ENCODE measurements around the gene ZBTB7C. TPM values are rescaled to one million over a fixed set of nuclear protein-coding genes. Genes with fewer than 3 reads are reported as not detected.

The ZBTB7C gene
- total RNA-seq, 3 donors from 2014 or later (not counting 1 experiment from before 2014, with no cell fraction given): 0.07 TPM; not detected in 2

- H3K27me3 Mint-ChIP-seq (ENCODE audit: low read depth in 2 of 2): peaks cover 31 to 45% of the 10 kb centered on the region in 2 donors
- no peaks in the 10 kb centered on the region for H3K27me3 ChIP-seq (ENCODE audit: control insufficient read depth, insufficient read depth, low read length)
- intact Hi-C loops (cut with micrococcal nuclease): no loop called here
- peaks cover 11% of the 10 kb centered on the region for H3K36me3 Mint-ChIP-seq
- ATAC-seq (no peak), DNase-seq (no peak)
- H3K4me3 ChIP-seq (ENCODE audit: low read length): no peak overlapping the region
- H3K9me3 ChIP-seq (ENCODE audit: control insufficient read depth, insufficient read depth, low read length): no peaks in the 10 kb centered on the region
- WGBS (ENCODE audit: insufficient coverage): 60% methylated on average over 2 of the region's 3 CpGs
- no peaks in the 10 kb centered on the region for H3K36me3 ChIP-seq (ENCODE audit: control insufficient read depth, insufficient read depth, low read length)
- H3K27ac Mint-ChIP-seq: no peak overlapping the region
- TF ChIP-seq, protein P1, sequence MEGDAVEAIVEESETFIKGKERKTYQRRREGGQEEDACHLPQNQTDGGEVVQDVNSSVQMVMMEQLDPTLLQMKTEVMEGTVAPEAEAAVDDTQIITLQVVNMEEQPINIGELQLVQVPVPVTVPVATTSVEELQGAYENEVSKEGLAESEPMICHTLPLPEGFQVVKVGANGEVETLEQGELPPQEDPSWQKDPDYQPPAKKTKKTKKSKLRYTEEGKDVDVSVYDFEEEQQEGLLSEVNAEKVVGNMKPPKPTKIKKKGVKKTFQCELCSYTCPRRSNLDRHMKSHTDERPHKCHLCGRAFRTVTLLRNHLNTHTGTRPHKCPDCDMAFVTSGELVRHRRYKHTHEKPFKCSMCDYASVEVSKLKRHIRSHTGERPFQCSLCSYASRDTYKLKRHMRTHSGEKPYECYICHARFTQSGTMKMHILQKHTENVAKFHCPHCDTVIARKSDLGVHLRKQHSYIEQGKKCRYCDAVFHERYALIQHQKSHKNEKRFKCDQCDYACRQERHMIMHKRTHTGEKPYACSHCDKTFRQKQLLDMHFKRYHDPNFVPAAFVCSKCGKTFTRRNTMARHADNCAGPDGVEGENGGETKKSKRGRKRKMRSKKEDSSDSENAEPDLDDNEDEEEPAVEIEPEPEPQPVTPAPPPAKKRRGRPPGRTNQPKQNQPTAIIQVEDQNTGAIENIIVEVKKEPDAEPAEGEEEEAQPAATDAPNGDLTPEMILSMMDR (IDR thresholded peaks at IDR 0.05): no peak
- peaks cover 7% of the 10 kb centered on the region for H3K4me1 ChIP-seq (ENCODE audit: control insufficient read depth, insufficient read depth, low read length)
- H3K9me3 Mint-ChIP-seq: peaks cover 0 to 4% of the 10 kb centered on the region in 2 donors
- H3K27ac ChIP-seq (ENCODE audit: low read length): no peak overlapping the region
- H3K4me1 Mint-ChIP-seq: peaks cover 8% of the 10 kb centered on the region in 2 donors
- H3K4me3 Mint-ChIP-seq: no peak overlapping the region
Observed at GRCh38 chr18:48238206-48238605, 171.0 kb downstream of the ZBTB7C start.

- H3K36me3 Mint-ChIP-seq: peaks cover 11% of the 10 kb centered on the region
- intact Hi-C loops (cut with micrococcal nuclease): no loop called here
- peaks cover 8% of the 10 kb centered on the region in 2 donors for H3K4me1 Mint-ChIP-seq
- peaks cover 0 to 4% of the 10 kb centered on the region in 2 donors for H3K9me3 Mint-ChIP-seq
- no peak overlapping the region for H3K4me3 Mint-ChIP-seq
- Histone ChIP-seq H3K9me3 (ENCODE audit: control insufficient read depth, insufficient read depth, low read length) (no peaks in the 10 kb centered on the region), H3K4me1 (ENCODE audit: control insufficient read depth, insufficient read depth, low read length) (peaks cover 7% of the 10 kb centered on the region), H3K36me3 (ENCODE audit: control insufficient read depth, insufficient read depth, low read length) (no peaks in the 10 kb centered on the region), H3K27ac (ENCODE audit: low read length) (no peak overlapping the region), H3K4me3 (ENCODE audit: low read length) (no peak overlapping the region), H3K27me3 (ENCODE audit: control insufficient read depth, insufficient read depth, low read length) (no peaks in the 10 kb centered on the region)
- peaks cover 25 to 34% of the 10 kb centered on the region in 2 donors for H3K27me3 Mint-ChIP-seq (ENCODE audit: low read depth in 2 of 2)
- 72% methylated on average over 2 of the region's 2 CpGs for WGBS (ENCODE audit: insufficient coverage)
- no peak overlapping the region for H3K27ac Mint-ChIP-seq
- TF ChIP-seq, protein P1 (IDR thresholded peaks at IDR 0.05): no peak
- DNase-seq (no peak), ATAC-seq (no peak)
Observed at GRCh38 chr18:48236822-48237221, 172.4 kb downstream of the ZBTB7C start.

DNA sequence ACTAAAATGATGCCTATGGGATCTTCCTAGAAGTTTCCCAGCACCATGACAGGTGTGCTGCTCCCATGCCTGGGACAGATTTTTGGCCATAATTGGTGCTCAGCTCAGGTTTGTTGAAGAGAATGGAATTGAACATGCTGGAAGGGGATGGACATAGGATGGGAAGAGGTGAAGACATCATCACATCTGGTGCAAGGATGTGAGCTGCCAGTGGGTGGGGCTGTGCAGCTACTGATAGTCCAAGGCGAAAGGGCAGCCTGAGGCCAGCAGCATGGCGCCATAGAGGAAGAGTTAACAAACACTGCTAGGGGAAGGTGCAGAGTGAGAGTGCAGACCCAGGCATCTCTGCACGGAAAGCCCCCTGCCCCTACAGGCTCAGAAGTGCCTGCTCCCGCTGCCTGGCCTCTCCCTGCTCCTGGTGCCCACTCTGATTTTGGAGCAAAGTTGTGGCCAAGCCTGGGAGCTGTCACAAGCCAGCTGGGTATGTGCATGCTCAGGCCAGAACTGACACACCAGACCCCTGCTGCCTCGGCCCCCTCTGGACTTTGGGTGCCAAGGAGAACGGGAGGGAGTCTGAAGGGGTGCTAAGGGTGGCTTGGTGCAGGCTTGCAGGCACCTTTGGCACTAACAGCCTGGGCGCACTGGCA is 178.6 kb downstream of the ZBTB7C start:
- intact Hi-C loops (cut with micrococcal nuclease): no loop called here
- H3K27ac ChIP-seq (ENCODE audit: low read length): no peak overlapping the region

More for the DNA sequence above, 178.6 kb downstream of the ZBTB7C start:
- 81% methylated on average over 7 of the region's 7 CpGs for WGBS (ENCODE audit: insufficient coverage)
- Histone ChIP-seq H3K36me3 (ENCODE audit: control insufficient read depth, insufficient read depth, low read length) (no peaks in the 10 kb centered on the region), H3K27me3 (ENCODE audit: control insufficient read depth, insufficient read depth, low read length) (no peaks in the 10 kb centered on the region), H3K9me3 (ENCODE audit: control insufficient read depth, insufficient read depth, low read length) (no peaks in the 10 kb centered on the region), H3K4me1 (ENCODE audit: control insufficient read depth, insufficient read depth, low read length) (peaks cover 18% of the 10 kb centered on the region), H3K4me3 (ENCODE audit: low read length) (no peak overlapping the region)
- Mint-ChIP-seq H3K27me3 (ENCODE audit: low read depth in 2 of 2) (peaks cover 5 to 7% of the 10 kb centered on the region in 2 donors), H3K4me3 (no peak overlapping the region), H3K27ac (no peak overlapping the region), H3K4me1 (peaks cover 15 to 18% of the 10 kb centered on the region in 2 donors), H3K9me3 (no peaks in the 10 kb centered on the region), H3K36me3 (no peaks in the 10 kb centered on the region)
- DNase-seq (no peak), ATAC-seq (peak in 1 of 3 donors; percentile 38)
- TF ChIP-seq, protein P1 (IDR thresholded peaks at IDR 0.05): no peak
